Measurements from ENCODE around the gene PDK2.
A peak's percentile ranks its signal among the peaks of the same experiment; 100 is the strongest.

The PDK2 gene

DNA sequence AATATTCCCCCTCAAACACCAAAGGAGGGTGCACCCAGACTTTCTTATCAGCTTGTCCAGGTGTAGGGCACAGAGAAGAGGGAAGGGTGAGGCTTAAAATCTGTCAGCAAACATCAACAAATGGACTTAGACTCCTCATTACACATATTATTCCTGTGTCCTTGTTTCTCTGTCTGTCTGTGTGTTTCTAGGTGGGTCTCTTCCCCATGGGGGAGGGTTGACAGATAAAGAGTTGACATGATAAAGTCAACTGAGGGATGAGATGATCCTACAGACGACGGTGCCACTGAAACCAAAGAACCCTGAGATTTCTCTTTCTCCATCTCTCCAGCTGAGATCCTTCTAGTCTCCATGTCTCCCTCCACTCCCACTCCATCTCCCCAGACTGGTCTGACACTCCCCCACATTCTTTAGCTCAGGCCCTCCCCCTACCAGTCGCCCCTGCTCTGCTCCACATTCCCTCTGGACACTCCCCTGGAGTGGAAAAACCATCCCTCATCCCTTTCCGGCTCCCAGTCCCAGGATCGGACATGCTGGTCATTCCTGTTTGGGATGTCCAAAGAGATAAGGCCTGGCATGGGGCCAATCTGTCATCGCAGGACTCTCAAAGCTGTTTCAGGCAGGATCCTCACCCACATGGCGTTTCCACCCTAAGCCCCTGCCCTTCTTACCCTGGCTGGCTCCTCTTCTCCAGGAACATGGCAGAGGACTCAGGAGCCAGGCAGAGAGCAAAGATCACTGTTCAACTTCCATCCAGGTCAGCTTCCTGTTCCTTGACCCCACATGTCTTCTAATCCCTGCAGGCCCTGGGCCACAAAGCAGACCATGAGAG lies 42.1 kb upstream of the PDK2 start:
- no peaks in the 10 kb centered on the region for H3K36me3 ChIP-seq (ENCODE audit: control insufficient read depth, insufficient read depth, low read length)
- peak overlapping the region; percentile 51 for H2AFZ ChIP-seq
- H3K27me3 ChIP-seq (ENCODE audit: control insufficient read depth, insufficient read depth, low read length), result no peaks in the 10 kb centered on the region
- peaks cover 15% of the 10 kb centered on the region for H3K4me1 ChIP-seq
- TF ChIP-seq CTCF (IDR thresholded peaks at IDR 0.05), result no peak
- no peaks in the 10 kb centered on the region for H3K9me3 ChIP-seq (ENCODE audit: control insufficient read depth, low read length)
- H3K4me2 ChIP-seq (ENCODE audit: low read length), result no peak overlapping the region
- H3K9ac ChIP-seq, result no peak overlapping the region
- no peak overlapping the region for H3K4me3 ChIP-seq (ENCODE audit: low read depth, low read length)
- H3K27ac ChIP-seq, result peak overlapping the region; percentile 30
- H3K79me2 ChIP-seq, result no peaks in the 10 kb centered on the region

DNA sequence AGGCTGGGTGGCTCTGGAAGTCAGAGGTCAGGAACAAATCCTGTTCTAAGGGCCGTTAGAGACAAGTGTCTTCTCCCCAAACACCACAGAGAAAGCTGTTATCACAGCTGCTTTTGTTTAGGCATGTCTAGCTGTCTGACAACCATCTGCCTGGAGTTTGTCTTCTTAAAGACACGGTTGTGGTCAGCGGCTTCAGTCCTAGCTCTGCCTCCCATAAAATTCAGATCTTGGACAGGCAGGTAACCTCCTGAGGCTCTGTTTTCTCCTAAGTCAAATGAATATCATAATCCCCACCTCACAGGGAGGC lies 41.5 kb upstream of the PDK2 start:
- Histone ChIP-seq H3K9ac (no peak overlapping the region), H2AFZ (peak overlapping the region; percentile 51), H3K27me3 (ENCODE audit: control insufficient read depth, insufficient read depth, low read length) (no peaks in the 10 kb centered on the region), H3K4me1 (peaks cover 15% of the 10 kb centered on the region), H3K4me3 (ENCODE audit: low read depth, low read length) (no peak overlapping the region), H3K36me3 (ENCODE audit: control insufficient read depth, insufficient read depth, low read length) (no peaks in the 10 kb centered on the region), H3K4me2 (ENCODE audit: low read length) (no peak overlapping the region), H3K9me3 (ENCODE audit: control insufficient read depth, low read length) (no peaks in the 10 kb centered on the region), H3K27ac (peak overlapping the region; percentile 30), H3K79me2 (no peaks in the 10 kb centered on the region)
- TF ChIP-seq CTCF (IDR thresholded peaks at IDR 0.05), result no peak

GRCh38 chr17:50055055-50055425 lies 40.1 kb upstream of the PDK2 start:
- Histone ChIP-seq H3K27ac (peak overlapping the region; percentile 95), H2AFZ (peak overlapping the region; percentile 99), H3K4me2 (ENCODE audit: low read length) (peak overlapping the region; percentile 87), H3K4me3 (ENCODE audit: low read depth, low read length) (peak overlapping the region; percentile 77), H3K9ac (peak overlapping the region; percentile 51), H3K9me3 (ENCODE audit: control insufficient read depth, low read length) (no peaks in the 10 kb centered on the region), H3K4me1 (peaks cover 19% of the 10 kb centered on the region), H3K27me3 (ENCODE audit: control insufficient read depth, insufficient read depth, low read length) (no peaks in the 10 kb centered on the region), H3K36me3 (ENCODE audit: control insufficient read depth, insufficient read depth, low read length) (no peaks in the 10 kb centered on the region), H3K79me2 (no peaks in the 10 kb centered on the region)
- TF ChIP-seq CTCF (IDR thresholded peaks at IDR 0.05), result no peak

DNA sequence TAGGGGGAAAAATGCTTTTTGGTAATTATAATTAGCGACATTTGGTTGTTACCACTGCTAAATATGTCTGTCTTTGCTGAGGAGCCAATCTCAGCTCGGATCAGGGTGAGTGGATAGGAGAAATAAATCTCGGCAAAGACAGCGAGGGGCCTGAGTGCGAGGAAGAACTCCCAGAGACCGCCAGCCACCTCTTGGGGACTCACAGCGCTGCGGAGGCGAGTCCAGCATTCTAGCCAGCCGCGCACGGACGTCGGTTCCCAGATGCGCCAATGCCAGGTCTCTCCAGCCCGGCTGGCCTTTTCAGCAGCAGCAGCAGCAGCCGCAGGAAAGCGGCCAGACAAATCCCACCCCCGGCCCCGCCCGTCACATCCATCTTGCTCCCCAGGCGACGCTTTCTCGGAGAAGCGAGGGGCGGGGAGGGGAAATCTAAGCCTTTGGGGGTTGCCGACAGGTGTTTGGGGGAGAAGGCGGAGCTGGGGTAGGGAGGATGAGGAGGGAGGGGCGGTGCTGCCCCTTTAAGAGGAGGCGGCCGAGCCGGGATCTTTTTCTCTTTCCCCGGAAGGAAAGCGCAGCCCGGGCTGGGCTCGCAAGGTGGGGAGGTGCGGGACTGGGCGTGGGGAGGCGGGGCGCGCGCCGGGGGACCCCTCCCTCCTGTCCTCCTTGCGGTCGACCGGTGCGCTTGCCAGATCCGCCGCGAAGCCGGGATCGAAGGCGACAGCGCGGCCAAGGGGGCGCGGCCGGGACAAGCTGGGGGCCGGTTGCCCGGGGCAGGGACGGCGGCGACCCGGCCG lies 39.5 kb upstream of the PDK2 start, which contains the start of gene ITGA3:
Gene ITGA3 (plus strand): TSS at position 685 of the 791 bp plus-strand sequence. CDS start 330 bp downstream, outside the sequence.
- Histone ChIP-seq H3K4me3 (ENCODE audit: low read depth, low read length) (peak within 1 kb of the TSS; percentile 77), H3K4me1 (peaks cover 19% of the 10 kb centered on the region), H2AFZ (peak within 1 kb of the TSS; percentile 99), H3K27ac (peak within 1 kb of the TSS; percentile 95), H3K27me3 (ENCODE audit: control insufficient read depth, insufficient read depth, low read length) (no peaks in the 10 kb centered on the region), H3K79me2 (no peaks in the 10 kb centered on the region), H3K4me2 (ENCODE audit: low read length) (peak within 1 kb of the TSS; percentile 87), H3K9me3 (ENCODE audit: control insufficient read depth, low read length) (no peaks in the 10 kb centered on the region), H3K36me3 (ENCODE audit: control insufficient read depth, insufficient read depth, low read length) (no peaks in the 10 kb centered on the region), H3K9ac (peak within 1 kb of the TSS; percentile 51)
- no peak for TF ChIP-seq CTCF (IDR thresholded peaks at IDR 0.05)

All from parathyroid adenoma (tissue), 2 donors.